DND-41 (cell line): ENCODE data around the gene EHBP1.

Experiments used
- ATAC-seq: fragments of 200-7000 bp; cut with Tn5 transposase; 3 replicates; pipeline ENCODE4 v1.9.1; 2021; ENCODE audit warnings: low read depth; ENCODE audit not compliant: insufficient read depth
- DNase-seq: peaks from one replicate; pipeline ENCODE4 v3.0.0-alpha.2; 2020
- H2AFZ ChIP-seq: 2 replicates; pipeline ENCODE4 v1.6.0; 2012; ENCODE audit warnings: low read depth, low read length
- H3K27ac ChIP-seq: 2 replicates; pipeline ENCODE4 v1.5.1; 2012; ENCODE audit warnings: low read length, inconsistent platforms
- H3K27me3 ChIP-seq: fragments of 200-600 bp; sonication (generic); 2 replicates; pipeline ENCODE4 v1.6.0; 2012; ENCODE audit warnings: low read length, mild to moderate bottlenecking, inconsistent platforms; ENCODE audit not compliant: insufficient read depth, poor library complexity
- H3K36me3 ChIP-seq: 2 replicates; pipeline ENCODE4 v1.5.1; 2012; ENCODE audit warnings: low read length, inconsistent platforms; ENCODE audit not compliant: insufficient read depth
- H3K4me1 ChIP-seq: 2 replicates; pipeline ENCODE4 v1.5.1; 2012; ENCODE audit warnings: mild to moderate bottlenecking, low read length; ENCODE audit not compliant: insufficient read depth
- H3K4me2 ChIP-seq: 2 replicates; pipeline ENCODE4 v1.6.0; 2012; ENCODE audit warnings: mild to moderate bottlenecking, moderate library complexity, low read length, inconsistent platforms; ENCODE audit not compliant: insufficient read depth
- H3K4me3 ChIP-seq, 2 experiments: fragments of 200-600 bp in 1 of 2; shearing (Covaris generic) in 1 of 2; 2 replicates each; pipeline ENCODE4 v1.5.1; 2012 to 2016; ENCODE audit warnings: inconsistent platforms in 2 of 2, low read length in 2 of 2, mild to moderate bottlenecking in 2 of 2, low read depth in 1 of 2, moderate library complexity in 1 of 2
- H3K79me2 ChIP-seq: 2 replicates; pipeline ENCODE4 v1.6.0; 2012; ENCODE audit warnings: low read length, inconsistent platforms; ENCODE audit not compliant: insufficient read depth
- H3K9ac ChIP-seq: 2 replicates; pipeline ENCODE4 v1.6.0; 2012; ENCODE audit warnings: low read depth, mild to moderate bottlenecking, inconsistent platforms, low read length, moderate library complexity
- H3K9me3 ChIP-seq: 2 replicates; pipeline ENCODE4 v1.5.1; 2012; ENCODE audit warnings: low read length, moderate library complexity, mild to moderate bottlenecking, inconsistent platforms; ENCODE audit not compliant: insufficient read depth, severe bottlenecking
- H4K20me1 ChIP-seq: 2 replicates; pipeline ENCODE4 v1.6.0; 2012; ENCODE audit warnings: low read length; ENCODE audit not compliant: insufficient read depth
- CTCF ChIP-seq: IDR thresholded peaks from 2 replicates; pipeline ENCODE4 v1.5.1; 2012; ENCODE audit warnings: borderline replicate concordance, low read length, moderate library complexity, mild to moderate bottlenecking; ENCODE audit not compliant: poor library complexity, severe bottlenecking; ENCODE audit errors: extremely low read depth
- EZH2 ChIP-seq: IDR thresholded peaks from 3 replicates; pipeline ENCODE4 v1.6.1; 2012; ENCODE audit warnings: borderline replicate concordance, low read depth, mild to moderate bottlenecking, moderate library complexity, low read length, inconsistent platforms; ENCODE audit not compliant: severe bottlenecking

EHBP1 gene

GRCh38 chr2:62757029-62757428, 51.5 kb downstream of the EHBP1 start:
- DNase-seq: no peak
- peaks cover 18% of the 10 kb centered on the region; the same call in 1 of the 2 replicates for H3K79me2 ChIP-seq
- H3K4me2 ChIP-seq: no peak overlapping the region
- no peak for TF ChIP-seq CTCF
- TF ChIP-seq EZH2: no peak
- H4K20me1 ChIP-seq: no peaks in the 10 kb centered on the region
- no peak overlapping the region for H3K27ac ChIP-seq
- no peak for ATAC-seq
- H3K9me3 ChIP-seq: no peaks in the 10 kb centered on the region
- H3K4me3 ChIP-seq: no peak overlapping the region
- H3K36me3 ChIP-seq: no peaks in the 10 kb centered on the region; the same call in 1 of the 2 replicates
- no peak overlapping the region for H2AFZ ChIP-seq
- no peaks in the 10 kb centered on the region for H3K4me1 ChIP-seq
- H3K9ac ChIP-seq: no peak overlapping the region
- H3K27me3 ChIP-seq: no peaks in the 10 kb centered on the region

GRCh38 chr2:62760026-62760425, 54.5 kb downstream of the EHBP1 start:
- Histone ChIP-seq H3K4me1 (no peaks in the 10 kb centered on the region), H2AFZ (no peak overlapping the region), H3K36me3 (no peaks in the 10 kb centered on the region), H3K4me3 (no peak overlapping the region), H3K79me2 (peaks cover 15% of the 10 kb centered on the region; the same call in 1 of the 2 replicates), H3K9me3 (no peaks in the 10 kb centered on the region), H3K27ac (no peak overlapping the region), H3K4me2 (no peak overlapping the region), H3K27me3 (no peaks in the 10 kb centered on the region), H4K20me1 (peaks cover 4% of the 10 kb centered on the region; the same call in 1 of the 2 replicates), H3K9ac (no peak overlapping the region)
- DNase-seq (no peak), ATAC-seq (no peak)
- no peak for TF ChIP-seq EZH2
- TF ChIP-seq CTCF: no peak

- ATAC-seq: no peak
- Histone ChIP-seq H2AFZ (no peak overlapping the region), H3K9ac (no peak overlapping the region), H3K9me3 (no peaks in the 10 kb centered on the region), H3K4me1 (no peaks in the 10 kb centered on the region), H3K27me3 (no peaks in the 10 kb centered on the region), H3K79me2 (peaks cover 15% of the 10 kb centered on the region; the same call in 1 of the 2 replicates), H3K27ac (no peak overlapping the region), H3K4me3 (no peak overlapping the region), H3K36me3 (no peaks in the 10 kb centered on the region), H4K20me1 (peaks cover 4% of the 10 kb centered on the region; the same call in 1 of the 2 replicates), H3K4me2 (no peak overlapping the region)
- no peak for TF ChIP-seq CTCF
- TF ChIP-seq EZH2: no peak
- no peak for DNase-seq
These were observed 55.0 kb downstream of the EHBP1 start for GRCh38 chr2:62760555-62760954.
